ENCODE measurements around the gene ITIH5. TPM values are rescaled to one million over a fixed set of nuclear protein-coding genes. Genes with fewer than 3 reads are reported as not detected.

The ITIH5 gene
- total RNA-seq, 1 donor from 2014 or later = 0.29 TPM

DNA sequence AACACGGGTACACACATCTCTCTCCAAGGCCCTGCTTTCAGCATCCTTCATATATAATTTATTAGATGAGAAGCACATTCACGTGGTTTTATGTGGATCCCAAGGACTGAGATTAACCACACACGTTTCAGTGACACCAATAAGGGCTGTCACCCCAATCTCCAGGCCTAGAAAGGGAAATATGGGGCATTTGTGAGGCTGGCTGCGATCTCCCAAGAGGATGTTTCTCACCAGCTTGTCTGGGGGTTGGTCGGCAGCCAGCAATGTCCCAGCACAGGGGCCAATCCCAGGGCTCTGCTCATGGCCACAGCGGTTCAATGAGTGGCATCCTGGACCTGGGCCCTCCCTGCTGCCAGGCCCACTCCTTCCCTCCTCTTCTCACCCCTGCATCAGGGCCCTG lies 115.5 kb downstream of the ITIH5 start:
- no peaks in the 10 kb centered on the region for H3K36me3 Mint-ChIP-seq (ENCODE audit: unreplicated experiment)
- no peak overlapping the region for H3K27ac Mint-ChIP-seq (ENCODE audit: unreplicated experiment)
- DNase-seq = no peak
- H3K4me1 Mint-ChIP-seq (ENCODE audit: low read depth, unreplicated experiment) = peaks cover 5% of the 10 kb centered on the region
- H3K9me3 Mint-ChIP-seq (ENCODE audit: unreplicated experiment) = peaks cover 2% of the 10 kb centered on the region
- H3K27me3 Mint-ChIP-seq (ENCODE audit: unreplicated experiment) = peaks cover 3% of the 10 kb centered on the region
- TF ChIP-seq CTCF (IDR thresholded peaks at IDR 0.05; ENCODE audit: partially characterized antibody, unreplicated experiment) = no peak
- H3K4me3 Mint-ChIP-seq (ENCODE audit: unreplicated experiment) = no peak overlapping the region

GRCh38 chr10:7550013-7550412 lies 116.8 kb downstream of the ITIH5 start:
- H3K4me3 Mint-ChIP-seq (ENCODE audit: unreplicated experiment) = no peak overlapping the region
- peaks cover 2% of the 10 kb centered on the region for H3K9me3 Mint-ChIP-seq (ENCODE audit: unreplicated experiment)
- no peak for DNase-seq
- peaks cover 5% of the 10 kb centered on the region for H3K4me1 Mint-ChIP-seq (ENCODE audit: low read depth, unreplicated experiment)
- H3K36me3 Mint-ChIP-seq (ENCODE audit: unreplicated experiment) = no peaks in the 10 kb centered on the region
- no peak overlapping the region for H3K27ac Mint-ChIP-seq (ENCODE audit: unreplicated experiment)
- H3K27me3 Mint-ChIP-seq (ENCODE audit: unreplicated experiment) = peaks cover 3% of the 10 kb centered on the region
- TF ChIP-seq CTCF (IDR thresholded peaks at IDR 0.05; ENCODE audit: partially characterized antibody, unreplicated experiment) = no peak

DNA sequence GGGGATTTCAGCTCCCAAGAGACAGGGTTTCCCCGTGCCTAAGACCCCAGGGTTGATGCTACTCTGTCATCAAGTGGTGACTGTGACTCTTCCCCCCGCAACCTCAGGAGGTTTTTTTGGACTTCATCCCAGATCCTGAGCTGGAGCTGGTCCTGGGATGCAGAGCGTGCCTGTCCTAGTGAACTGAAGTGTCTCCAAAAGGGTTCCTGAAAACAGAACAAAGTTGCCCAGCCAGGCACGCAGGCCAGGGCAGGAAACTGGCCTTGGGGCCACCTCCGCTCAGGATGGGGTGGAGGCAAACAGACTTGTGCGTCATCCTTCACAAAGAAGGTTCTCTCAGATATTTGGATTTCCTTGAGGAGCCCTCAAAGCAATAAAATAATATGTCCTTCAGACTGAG lies 118.9 kb downstream of the ITIH5 start:
- H3K4me3 Mint-ChIP-seq (ENCODE audit: unreplicated experiment) = no peak overlapping the region
- DNase-seq = no peak
- no peaks in the 10 kb centered on the region for H3K9me3 Mint-ChIP-seq (ENCODE audit: unreplicated experiment)
- H3K4me1 Mint-ChIP-seq (ENCODE audit: low read depth, unreplicated experiment) = peaks cover 5% of the 10 kb centered on the region
- no peak overlapping the region for H3K27ac Mint-ChIP-seq (ENCODE audit: unreplicated experiment)
- TF ChIP-seq CTCF (IDR thresholded peaks at IDR 0.05; ENCODE audit: partially characterized antibody, unreplicated experiment) = no peak
- H3K27me3 Mint-ChIP-seq (ENCODE audit: unreplicated experiment) = no peaks in the 10 kb centered on the region
- H3K36me3 Mint-ChIP-seq (ENCODE audit: unreplicated experiment) = no peaks in the 10 kb centered on the region

- Mint-ChIP-seq H3K9me3 (ENCODE audit: unreplicated experiment) (no peaks in the 10 kb centered on the region), H3K4me3 (ENCODE audit: unreplicated experiment) (no peak overlapping the region), H3K36me3 (ENCODE audit: unreplicated experiment) (no peaks in the 10 kb centered on the region), H3K27me3 (ENCODE audit: unreplicated experiment) (no peaks in the 10 kb centered on the region), H3K27ac (ENCODE audit: unreplicated experiment) (no peak overlapping the region), H3K4me1 (ENCODE audit: low read depth, unreplicated experiment) (peaks cover 5% of the 10 kb centered on the region)
- DNase-seq = no peak
- no peak for TF ChIP-seq CTCF (IDR thresholded peaks at IDR 0.05; ENCODE audit: partially characterized antibody, unreplicated experiment)
These were observed 119.6 kb downstream of the ITIH5 start for GRCh38 chr10:7547206-7547605.

DNA sequence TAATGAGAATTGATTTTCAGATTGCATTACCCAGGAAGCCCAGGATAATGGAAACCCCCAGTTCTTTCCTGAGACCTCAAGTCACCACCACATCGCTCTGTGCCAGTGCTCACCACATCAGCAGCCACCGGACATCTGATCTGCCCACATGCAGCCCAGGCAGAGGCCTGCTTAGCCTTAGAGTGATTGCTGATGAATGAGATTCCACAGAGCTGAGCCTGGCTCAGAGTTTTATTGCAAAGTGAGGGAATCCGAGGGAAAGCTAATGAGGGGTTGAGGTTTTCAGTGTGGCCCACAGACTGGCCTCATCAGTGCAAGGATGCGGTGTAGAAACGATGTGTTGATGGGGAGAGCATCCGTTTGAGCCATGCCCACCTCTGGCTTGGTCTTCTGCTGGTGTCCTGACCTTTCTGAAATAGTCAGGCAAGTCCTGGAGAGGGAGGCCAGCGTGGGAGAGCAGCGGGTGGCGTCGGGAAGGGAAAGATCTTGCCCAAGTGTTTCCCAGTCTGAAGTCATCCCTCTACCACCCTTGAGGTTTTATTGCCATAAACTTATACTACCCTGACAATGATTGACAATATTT lies 120.3 kb downstream of the ITIH5 start:
- no peak for DNase-seq
- Mint-ChIP-seq H3K9me3 (ENCODE audit: unreplicated experiment) (no peaks in the 10 kb centered on the region), H3K4me1 (ENCODE audit: low read depth, unreplicated experiment) (peaks cover 5% of the 10 kb centered on the region), H3K27ac (ENCODE audit: unreplicated experiment) (no peak overlapping the region), H3K36me3 (ENCODE audit: unreplicated experiment) (no peaks in the 10 kb centered on the region), H3K4me3 (ENCODE audit: unreplicated experiment) (no peak overlapping the region), H3K27me3 (ENCODE audit: unreplicated experiment) (no peaks in the 10 kb centered on the region)
- TF ChIP-seq CTCF (IDR thresholded peaks at IDR 0.05; ENCODE audit: partially characterized antibody, unreplicated experiment) = no peak
